HG02642 (cell line): Measurements from ENCODE around the gene DLGAP4.

Source experiments
- ATAC-seq: cut with Tn5 transposase; IDR thresholded peaks from one replicate; pipeline ENCODE4 v1.9.1; 2021; ENCODE audit warnings: mild to moderate bottlenecking; ENCODE audit not compliant: unreplicated experiment, poor library complexity

The DLGAP4 gene

DNA sequence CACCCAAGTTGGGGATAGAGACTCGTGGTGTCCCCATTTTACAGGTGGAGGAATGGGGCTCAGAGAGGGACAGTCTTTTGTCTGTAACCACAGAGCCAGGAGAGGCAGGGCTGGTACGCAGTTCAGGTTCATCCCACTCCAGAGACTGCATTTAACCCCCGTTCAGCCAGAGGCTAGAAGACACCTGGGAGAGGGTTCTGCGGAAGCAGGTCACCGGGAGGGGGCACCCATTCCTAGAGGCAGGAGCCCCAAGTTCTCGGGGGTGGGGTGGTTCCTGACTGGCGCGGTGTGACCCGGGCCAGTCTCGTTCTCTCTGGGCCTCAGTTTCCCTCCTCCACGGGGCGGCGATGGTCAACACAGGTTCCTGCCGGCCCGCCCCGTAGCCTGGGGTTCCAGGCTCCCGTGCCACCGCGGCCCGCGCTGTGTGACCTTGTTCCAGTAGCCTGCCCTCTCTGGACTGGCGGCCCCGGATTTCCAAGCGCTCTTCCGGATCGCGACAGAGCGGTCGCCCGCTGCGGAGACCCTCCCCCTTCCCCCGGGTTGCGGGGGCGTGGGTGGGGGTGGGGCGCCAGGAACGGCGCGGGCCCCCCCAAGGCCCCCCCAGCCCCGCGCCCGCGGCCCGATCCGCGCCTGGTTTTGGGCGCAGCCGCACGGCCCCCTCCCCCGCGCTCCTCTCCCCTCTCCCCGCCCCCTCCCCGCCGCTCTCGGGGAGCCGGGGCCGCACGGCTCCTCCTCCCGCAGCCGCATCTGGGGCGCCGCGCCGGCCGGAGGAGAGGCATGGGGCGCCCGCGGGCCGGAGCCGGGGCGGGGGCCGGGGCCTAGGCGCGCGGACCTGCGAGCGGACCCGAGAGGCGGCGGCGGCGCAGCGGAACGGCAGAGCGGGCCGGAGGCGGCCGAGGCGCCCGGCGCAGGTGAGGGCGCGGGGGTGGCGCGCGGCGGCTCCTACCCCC lies at the start of gene DLGAP4:
TSS of gene DLGAP4 (plus strand) at position 738 of the 950 bp plus-strand sequence. CDS start 125,379 bp downstream, outside the sequence.
- ATAC-seq: no peak

DNA sequence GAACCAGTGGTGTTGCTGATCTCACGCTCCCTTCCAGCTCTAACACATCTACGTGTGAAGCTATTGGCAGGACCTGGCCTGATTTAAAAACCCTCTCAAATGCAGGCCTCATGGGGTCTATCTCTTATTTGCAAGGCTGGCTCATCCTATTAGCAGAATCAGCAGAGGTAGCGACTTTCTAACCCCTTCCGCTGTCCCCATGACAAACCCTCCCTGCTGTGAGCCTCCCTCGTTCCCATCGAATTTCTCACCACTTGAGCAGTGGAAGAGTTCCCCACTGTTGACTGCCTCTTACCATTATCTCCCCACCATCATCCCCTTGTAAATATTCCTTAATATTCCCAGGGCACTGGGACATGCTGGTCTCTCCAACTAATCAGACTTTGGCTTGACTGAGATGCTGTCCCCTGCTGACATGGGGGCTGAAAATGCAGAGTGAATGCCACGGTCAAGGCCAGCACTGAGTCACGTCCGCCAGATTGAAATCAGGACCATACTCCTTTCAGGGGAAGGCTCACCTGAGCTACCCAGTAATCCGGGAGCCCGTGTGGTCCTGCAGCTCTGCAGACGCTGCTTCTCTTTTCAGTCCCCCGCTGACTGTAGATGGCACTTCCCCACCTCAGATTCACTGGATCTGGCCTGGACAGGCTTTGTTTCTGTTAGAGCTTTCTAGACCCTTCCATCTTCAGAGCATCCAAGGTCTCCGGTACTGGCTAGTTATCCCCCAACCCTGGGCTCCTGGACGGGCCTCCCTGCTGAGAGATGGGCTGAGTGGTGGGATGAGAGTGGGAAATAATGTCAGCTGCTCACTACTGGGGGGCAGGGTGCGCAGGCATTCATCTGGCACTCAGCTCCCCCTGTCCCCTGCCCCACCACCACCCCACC lies 46.7 kb upstream of the DLGAP4 start:
- no peak for ATAC-seq

DNA sequence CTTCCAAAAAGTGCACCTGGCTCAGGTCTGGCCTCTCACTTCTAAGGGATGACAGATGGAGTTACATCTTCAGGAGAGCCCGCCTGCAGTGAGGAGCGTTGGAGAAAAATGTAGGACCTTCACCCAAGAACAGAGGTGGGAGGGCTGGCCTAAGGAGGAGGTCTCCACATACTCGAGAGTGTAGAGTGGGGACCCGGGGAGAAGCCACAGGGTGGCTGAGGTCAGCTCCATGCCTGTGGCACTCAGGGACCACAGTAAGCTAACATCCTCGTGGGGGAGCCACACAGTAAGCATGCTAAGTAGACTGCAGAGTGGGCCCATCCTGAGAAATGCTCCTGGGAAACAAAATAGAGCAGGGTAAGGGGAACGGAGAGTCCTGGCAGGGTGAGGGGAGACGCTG lies 45.8 kb upstream of the DLGAP4 start:
- no peak for ATAC-seq

DNA sequence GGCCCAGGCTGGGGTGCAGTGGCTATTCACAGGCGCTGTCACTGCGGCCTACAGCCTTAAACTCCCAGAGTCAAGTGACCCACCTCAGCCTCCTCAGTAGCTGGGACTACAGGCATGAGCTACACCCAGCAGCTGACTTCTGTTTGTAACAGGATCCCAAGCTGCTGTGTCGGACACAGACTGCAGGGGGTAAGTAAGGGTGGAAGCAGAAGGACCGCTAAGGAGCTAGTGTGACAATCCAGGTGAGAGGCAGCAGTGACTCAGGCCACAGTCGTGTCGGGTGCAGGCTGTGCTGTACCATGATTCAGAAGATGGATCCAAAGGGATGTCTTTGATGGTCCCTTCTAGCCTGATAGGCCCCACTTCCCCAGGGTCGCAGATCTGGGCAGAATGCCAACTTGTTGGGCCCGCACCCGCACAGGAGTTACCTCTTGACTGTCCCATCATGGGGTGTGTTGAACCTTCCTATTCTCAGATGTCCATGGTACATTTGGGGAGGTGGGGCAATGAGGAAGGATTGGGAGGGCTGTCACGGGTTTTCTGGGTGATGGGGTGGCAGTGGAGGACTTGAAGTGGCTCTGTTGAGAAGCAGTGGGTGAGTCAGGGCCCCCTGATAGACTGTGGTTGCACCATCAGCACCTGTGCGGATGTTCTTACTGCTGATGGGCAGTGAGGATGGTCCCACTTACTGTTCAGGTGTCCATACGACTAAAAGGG lies 44.6 kb upstream of the DLGAP4 start:
- no peak for ATAC-seq

DNA sequence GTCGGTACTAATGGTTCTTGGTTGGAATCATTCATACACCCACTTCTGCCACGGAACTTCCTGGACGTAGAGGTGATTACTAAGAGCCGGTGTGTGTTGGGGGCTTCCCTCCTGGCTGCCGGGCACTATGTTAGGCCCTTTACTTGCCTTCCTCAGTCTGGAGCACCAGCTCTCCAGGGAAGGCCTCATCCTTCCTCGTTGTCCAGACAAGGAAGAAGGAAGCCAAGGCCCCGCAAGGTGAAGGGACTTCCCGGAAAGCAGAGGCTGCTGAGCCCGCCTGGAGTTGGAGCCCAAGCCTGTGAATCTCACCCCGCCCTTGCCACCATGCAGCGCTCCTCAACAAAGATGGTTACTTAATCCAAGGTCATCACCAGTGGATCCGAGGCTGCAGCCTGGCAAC lies 43.7 kb upstream of the DLGAP4 start:
- no peak for ATAC-seq

- ATAC-seq: no peak
Observed at GRCh38 chr20:36264426-36265246, 41.5 kb upstream of the DLGAP4 start.

- no peak for ATAC-seq
Observed at GRCh38 chr20:36266189-36266588, 40.0 kb upstream of the DLGAP4 start.

- no peak for ATAC-seq
Observed at GRCh38 chr20:36267605-36268381, 38.3 kb upstream of the DLGAP4 start.

- no peak for ATAC-seq
Observed at GRCh38 chr20:36268440-36269342, 37.4 kb upstream of the DLGAP4 start.

DNA sequence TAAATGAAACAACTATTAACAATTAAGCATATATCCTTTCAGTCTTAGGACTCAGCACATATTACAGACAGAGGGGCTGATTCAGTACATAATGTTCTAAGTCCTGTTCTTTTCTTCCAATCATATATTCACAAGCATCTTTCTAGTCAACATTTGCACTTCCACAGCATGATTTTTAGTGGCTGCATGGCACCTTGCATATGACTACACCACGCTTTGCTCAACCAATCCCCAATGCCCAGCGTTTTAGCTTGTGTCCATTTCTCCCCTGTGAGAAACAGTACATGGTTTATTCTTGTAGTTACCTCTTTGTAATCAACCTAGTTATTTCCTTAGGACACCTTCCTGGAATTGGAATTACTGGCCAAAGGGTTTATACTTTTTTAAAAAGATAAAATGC lies 36.6 kb upstream of the DLGAP4 start:
- no peak for ATAC-seq

- ATAC-seq: no peak
Observed at GRCh38 chr20:36270744-36271638, 35.1 kb upstream of the DLGAP4 start.

DNA sequence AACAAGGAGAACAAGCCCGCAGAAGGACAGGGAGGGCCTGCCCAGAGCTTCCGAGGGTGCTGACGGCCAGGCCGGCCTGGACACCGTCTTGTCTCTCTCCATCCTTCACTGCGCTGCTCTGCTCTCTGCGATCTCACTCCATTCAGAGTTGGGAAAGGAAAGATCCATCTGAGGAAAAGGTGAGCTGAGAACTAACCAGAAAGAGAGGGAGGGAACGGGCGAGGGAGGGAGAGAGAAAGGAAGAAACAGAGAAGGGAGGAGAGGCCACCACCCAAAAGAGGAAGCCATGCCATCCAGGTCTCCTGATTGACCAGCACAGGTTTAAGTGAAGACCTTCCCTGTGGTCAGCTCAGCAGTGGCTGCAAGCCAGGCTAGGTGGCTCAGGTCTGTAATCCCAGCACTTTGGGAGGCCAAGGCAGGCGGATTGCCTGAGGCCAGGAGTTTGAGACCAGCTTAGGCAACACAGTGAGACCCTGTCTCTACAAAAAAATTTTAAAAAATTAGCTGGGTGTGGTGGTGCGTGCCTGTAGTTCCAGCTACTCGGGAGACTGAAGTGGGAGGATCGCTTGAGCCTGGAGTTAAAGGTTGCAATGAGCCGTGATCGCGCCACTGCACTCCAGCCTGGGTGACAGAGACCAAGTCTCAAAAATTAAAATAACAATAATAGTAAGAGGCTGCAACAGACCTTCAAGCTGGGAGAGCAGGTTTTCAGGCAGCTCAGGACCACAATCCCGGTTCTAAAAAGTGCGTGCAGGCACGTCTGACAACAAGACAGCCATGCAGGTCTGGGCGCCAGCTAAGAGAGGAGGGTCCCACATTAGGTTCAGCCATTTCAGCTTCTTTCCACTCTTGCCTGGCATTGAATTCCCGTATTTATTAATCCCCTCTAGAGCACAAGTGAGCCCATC lies 34.2 kb upstream of the DLGAP4 start:
- ATAC-seq: no peak

- ATAC-seq: no peak
Observed at GRCh38 chr20:36272547-36273220, 33.5 kb upstream of the DLGAP4 start.

- ATAC-seq: no peak
Observed at GRCh38 chr20:36273414-36274180, 32.5 kb upstream of the DLGAP4 start.
